Measurements from ENCODE around the gene GLB1L. TPM values are rescaled to one million over a fixed set of nuclear protein-coding genes. Genes with fewer than 3 reads are reported as not detected.
A peak's percentile ranks its signal among the peaks of the same experiment; 100 is the strongest.

GLB1L gene
- polyA plus RNA-seq, 3 donors = 21.8 to 26.4 (median 25.1) TPM

DNA sequence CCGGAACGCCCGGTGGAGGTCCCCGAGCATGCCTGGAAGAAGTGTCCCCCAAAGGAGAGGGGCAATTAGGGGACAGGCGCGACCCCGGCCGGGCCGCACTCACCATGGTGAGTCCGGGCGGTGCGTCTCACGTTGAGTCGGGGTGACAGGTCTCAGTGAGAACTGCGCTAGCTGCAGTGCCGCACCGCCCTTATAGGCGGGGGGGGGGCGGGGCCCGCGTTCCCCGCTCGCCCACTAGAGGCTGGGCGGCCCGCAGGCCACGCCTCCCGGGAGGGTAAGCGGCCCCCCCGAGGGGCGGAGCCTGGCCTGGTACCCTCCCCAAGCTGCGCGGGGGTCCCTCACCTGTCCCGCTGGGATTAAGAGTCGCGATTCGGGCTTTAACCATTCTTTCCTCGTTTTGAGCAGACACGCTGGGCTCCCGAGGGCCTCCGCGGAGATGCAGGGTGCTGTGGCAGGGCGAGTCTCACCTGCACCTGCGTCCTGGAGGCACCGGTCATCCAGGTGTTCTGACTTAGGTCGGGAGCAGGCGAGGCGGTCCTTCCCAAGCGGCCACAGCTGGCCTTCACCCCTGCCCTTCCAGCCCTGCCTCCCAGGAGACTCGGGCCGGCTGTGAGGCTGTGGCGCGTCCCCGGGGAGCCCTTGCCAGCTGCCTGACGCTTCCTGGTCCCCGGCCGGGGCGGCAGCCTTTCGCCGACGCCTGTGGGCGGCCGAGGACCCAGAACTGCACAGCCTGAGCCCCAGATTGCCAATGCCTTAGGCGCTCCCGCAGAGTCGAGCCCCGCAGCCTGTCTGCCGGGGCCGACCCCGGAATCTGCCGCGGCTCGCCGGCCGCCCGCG lies 8.7 kb upstream of the GLB1L start, which contains the start of gene TUBA4A:
TSS of gene TUBA4A (minus strand) at position 166 of the 837 bp plus-strand sequence. CDS start at position 106, 60 bp downstream.
- no peak for DNase-seq (ENCODE audit: low read depth in 3 of 3, low spot score in 2 of 3)

DNA sequence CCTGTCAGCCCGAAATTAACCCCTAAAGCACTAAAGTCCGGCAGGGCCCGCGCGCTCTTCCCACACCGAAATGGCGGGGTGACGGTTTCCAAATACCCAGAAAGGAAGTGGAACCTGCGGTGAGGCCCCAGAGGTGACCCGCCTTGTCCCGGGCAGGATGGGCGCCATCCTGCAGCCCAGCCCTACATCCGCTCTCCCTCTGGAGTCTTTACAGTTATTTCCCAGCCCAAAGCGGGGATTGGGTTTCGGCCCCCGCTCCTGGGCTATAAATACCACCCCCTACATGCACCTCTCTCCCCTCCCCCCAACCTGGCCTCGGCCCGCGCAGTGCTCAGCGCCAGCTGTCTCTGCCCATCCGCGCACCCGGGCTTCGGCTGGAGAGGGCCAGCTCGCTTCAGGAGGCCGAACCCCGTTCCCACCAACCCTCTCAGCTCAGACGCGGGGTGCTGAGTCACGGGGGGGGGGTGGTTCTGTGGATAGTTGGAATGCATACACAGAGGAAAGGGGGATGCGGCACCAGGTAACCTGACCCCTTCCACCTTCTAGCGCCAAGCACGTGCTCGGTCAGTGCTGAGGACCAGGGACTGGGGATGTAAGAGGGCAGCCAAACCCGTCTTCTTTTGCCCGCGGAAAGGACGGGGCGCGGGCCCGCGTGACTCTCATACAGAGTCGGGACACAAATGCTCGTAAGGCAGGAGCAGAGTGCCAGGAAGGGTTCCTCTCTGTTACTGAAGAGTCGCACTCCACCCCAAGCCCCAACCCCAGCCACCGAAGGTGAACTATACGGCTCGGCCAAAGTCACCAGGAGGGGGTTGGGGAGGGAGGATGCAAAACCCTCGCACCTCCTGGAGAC lies 7.9 kb upstream of the GLB1L start, which contains the start of gene TUBA4B:
TSS of gene TUBA4B (plus strand) at position 344 of the 853 bp plus-strand sequence. CDS start at position 509, 165 bp downstream.
- no peak for DNase-seq (ENCODE audit: low read depth in 3 of 3, low spot score in 2 of 3)

- no peak for DNase-seq (ENCODE audit: low read depth in 3 of 3, low spot score in 2 of 3)
Measured at GRCh38 chr2:219252570-219252899, 7.3 kb upstream of the GLB1L start.

DNA sequence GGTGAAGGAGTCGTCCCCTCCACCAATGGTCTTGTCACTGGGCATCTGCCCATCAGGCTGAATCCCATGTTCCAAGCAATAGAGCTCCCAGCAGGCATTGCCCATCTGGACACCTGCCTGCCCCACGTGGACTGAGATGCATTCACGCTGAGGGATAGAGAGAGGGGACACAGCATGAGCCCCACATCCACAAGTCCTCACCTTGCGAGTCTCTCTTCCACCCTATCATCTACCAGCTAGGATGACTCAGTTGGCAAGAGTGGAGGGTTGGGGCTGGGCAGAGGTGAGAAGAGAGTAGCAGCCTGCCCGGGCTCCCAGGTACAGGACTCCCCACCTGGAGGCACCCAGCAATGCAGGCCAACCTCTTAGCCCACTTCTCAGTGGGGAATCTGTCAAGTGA lies 6.8 kb upstream of the GLB1L start:
- DNase-seq (ENCODE audit: low read depth in 3 of 3, low spot score in 2 of 3) = no peak

DNA sequence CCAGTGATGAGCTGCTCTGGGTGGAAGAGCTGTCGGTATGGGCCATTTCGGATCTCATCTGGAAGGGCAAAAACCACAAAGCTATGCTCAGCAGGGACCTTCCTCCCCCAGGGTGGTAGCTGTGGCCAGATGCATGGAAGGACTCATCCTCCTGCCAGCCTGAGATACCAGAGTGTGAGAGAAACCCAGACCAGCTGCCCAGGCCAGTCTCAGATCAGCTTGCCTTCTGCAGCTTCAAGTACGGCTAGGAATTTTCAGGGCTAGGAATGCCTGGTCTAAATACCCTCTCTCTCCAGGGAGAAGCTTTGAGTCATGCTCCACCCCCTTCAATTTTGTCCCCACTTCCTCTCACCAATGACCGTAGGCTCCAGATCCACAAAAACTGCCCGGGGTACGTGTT lies 6.4 kb upstream of the GLB1L start:
- DNase-seq (ENCODE audit: low read depth in 3 of 3, low spot score in 2 of 3) = no peak

GRCh38 chr2:219250049-219250781 lies 5.0 kb upstream of the GLB1L start:
- DNase-seq (ENCODE audit: low read depth in 3 of 3, low spot score in 2 of 3) = no peak

GRCh38 chr2:219249203-219249980 lies 4.1 kb upstream of the GLB1L start:
- DNase-seq (ENCODE audit: low read depth in 3 of 3, low spot score in 2 of 3) = no peak

- DNase-seq (ENCODE audit: low read depth in 3 of 3, low spot score in 2 of 3) = no peak
Measured at GRCh38 chr2:219248845-219249202, 3.6 kb upstream of the GLB1L start.

DNA sequence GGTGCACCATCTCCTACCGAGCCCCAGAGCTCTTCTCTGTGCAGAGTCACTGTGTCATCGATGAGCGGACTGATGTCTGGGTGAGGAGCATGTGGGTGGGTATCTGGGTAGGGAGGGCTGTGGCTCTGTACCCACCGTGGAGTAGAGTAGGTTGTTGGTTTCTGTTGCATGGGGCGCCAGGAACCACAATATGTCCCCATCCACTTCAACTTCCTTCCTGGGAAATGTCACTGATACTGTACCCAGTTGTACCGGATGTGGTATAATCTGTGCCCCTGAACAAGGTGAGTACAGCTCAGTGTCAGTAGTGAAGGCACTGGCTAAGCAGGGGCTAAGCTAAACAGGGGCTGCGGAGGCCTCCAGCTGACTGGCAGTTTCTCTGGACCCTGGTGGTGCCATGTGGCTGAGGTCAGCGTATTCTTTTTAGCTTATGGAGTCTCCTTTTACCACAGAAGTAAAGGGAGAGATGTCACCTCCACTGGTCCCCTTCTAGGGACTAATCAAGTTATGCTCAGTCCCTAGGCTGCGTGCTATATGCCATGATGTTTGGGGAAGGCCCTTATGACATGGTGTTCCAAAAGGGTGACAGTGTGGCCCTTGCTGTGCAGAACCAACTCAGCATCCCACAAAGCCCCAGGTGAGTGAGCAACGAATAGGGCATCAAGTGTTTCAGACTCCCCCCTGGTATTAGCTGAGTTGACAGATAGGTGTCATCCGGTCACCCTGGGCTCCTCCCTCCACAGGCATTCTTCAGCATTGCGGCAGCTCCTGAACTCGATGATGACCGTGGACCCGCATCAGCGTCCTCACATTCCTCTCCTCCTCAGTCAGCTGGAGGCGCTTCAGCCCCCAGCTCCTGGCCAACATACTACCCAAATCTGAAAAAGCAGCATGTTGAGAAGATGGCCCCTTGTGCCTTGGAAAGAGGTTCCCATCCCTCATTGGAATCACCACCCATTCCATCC lies 2.7 kb upstream of the GLB1L start:
- DNase-seq (ENCODE audit: low read depth in 3 of 3, low spot score in 2 of 3) = no peak

GRCh38 chr2:219246559-219246958 lies 1.3 kb upstream of the GLB1L start:
- DNase-seq (ENCODE audit: low read depth in 3 of 3, low spot score in 2 of 3) = no peak

DNA sequence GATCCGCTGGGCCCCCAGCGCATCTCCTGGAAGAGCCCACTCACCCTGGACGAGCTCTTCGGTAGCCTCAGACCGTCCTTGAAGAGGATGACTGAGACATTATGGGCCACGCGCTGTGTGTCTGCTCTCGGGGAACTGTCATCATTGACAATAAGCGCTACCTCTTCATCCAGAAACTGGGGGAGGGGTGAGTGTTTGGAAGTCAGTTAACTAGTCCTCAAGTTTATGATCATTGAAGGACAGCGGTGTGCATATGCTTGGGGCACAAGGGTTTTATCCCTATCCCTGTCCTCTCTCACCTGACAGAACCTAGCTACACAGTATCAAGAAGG lies 621 bp upstream of the GLB1L start:
- no peak for DNase-seq (ENCODE audit: low read depth in 3 of 3, low spot score in 2 of 3)

GRCh38 chr2:219244789-219245147 lies 476 bp downstream of the GLB1L start:
- no peak for DNase-seq (ENCODE audit: low read depth in 3 of 3, low spot score in 2 of 3)

DNA sequence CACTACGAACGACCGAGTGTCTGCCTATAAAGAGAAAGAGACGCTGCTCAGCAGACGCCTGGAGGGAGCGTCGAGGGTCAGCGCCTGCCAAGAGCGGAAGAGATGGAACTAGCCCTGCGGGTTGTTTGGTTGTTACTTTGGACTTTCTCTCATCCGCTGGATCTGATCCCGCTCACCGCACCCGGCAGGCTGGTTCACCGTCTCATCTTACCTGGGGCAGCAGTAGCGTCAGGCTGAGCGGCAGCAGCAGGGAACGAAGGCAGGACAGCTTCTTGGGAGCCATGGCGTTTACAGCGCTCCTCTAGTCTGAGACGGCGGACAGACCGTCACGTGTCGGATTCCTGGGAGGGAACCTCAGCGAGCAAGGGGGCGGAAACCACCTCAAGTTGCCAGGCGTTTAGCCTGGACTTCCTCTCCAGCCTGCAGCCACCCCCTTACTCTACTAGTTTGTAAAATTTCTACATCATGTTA lies 1.9 kb downstream of the GLB1L start:
- DNase-seq (ENCODE audit: low read depth in 3 of 3, low spot score in 2 of 3) = no peak

- DNase-seq (ENCODE audit: low read depth in 3 of 3, low spot score in 2 of 3) = no peak
Measured at GRCh38 chr2:219234331-219234730, 10.9 kb downstream of the GLB1L start.

DNA sequence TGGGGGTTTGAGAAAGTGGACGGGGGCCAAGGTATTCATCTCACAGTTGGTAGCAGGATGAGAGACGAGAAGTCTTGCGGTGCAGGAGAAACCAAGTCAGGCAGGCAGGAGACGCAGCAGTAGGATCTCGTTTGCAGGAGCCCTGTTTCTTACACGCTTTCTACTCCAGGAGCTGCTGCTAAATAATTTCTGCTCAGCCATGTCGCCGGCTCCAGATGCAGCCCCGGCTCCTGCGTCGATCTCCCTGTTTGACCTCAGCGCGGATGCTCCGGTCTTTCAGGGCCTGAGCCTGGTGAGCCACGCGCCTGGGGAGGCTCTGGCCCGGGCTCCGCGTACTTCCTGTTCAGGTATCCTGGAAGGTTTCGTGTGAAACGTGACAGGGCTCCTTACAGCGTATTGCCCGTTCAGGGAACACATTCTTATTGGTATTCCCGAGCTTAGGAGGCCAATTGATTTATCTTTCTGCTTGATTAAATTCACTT lies 15.1 kb downstream of the GLB1L start:
- DNase-seq (ENCODE audit: low read depth in 3 of 3, low spot score in 2 of 3) = no peak

DNA sequence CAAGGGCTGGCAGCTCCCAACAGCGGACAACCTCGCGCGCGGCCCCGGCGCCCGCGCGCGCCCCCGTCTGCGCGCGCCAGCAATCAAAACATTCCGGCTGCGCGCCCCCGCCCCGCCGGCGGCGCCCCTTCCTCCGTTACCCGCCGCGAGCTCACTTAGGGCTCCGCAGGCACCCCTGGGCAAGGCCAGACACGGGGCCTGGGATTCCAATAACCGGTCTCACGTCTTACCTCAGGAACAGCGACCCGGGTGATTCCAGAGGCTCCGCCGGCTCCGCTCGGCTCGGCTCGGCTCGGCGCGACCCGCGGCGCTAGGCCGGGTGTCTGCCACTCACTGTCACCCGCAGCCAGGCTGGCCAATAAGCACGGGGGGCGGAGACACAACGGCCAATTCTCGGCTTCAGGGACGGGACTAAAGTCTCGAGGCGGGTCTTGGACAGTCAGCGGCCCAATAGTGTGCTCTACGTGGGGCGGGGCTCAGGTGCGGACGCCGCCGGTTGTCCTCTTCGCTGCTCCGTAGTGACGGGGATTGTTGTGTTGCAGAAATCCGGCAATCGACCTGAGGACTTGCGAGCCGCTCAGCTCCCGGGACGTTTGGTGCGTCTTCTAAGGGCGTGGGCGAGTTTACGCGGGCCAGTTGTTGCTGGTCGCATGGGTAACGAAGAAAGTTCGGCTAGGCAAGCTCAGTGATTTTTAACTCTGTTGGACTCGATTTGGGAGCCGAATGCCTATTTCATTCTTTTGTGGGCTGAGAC lies 15.8 kb downstream of the GLB1L start, which contains the start of the genes ANKZF1 and ATG9A:
TSS of gene ANKZF1 (plus strand) at position 502 of the 754 bp plus-strand sequence. CDS start 452 bp downstream, outside the sequence.
TSS of gene ATG9A (minus strand) at position 332 of the 754 bp plus-strand sequence. CDS start 1,612 bp downstream, outside the sequence.
- peak; percentile 88 to 97 (median 95) for DNase-seq (ENCODE audit: low read depth in 3 of 3, low spot score in 2 of 3)

- DNase-seq (ENCODE audit: low read depth in 3 of 3, low spot score in 2 of 3) = no peak
Measured at GRCh38 chr2:219228911-219229304, 16.3 kb downstream of the GLB1L start.
